Neutrophil (primary cell): ENCODE measurements around the gene HSPBP1.
"Not testable (repeated sequence)": the region's sequence is repeated elsewhere in the genome, so short reads cannot be mapped to it uniquely, and the experiment has no call there.

Source experiments
- H3K27ac ChIP-seq: fragments of 200-600 bp; sonication (generic); 2 replicates; pipeline ENCODE4 v1.5.1; 2016; ENCODE audit warnings: mild to moderate bottlenecking, moderate library complexity
- H3K27me3 ChIP-seq: fragments of 200-600 bp; sonication (generic); 2 replicates; pipeline ENCODE4 v1.6.0; 2016; ENCODE audit warnings: mild to moderate bottlenecking
- H3K36me3 ChIP-seq: fragments of 200-600 bp; sonication (generic); 2 replicates; pipeline ENCODE4 v1.5.1; 2017
- H3K4me1 ChIP-seq, 2 experiments: fragments of 200-600 bp in 1 of 2; sonication (generic) in 1 of 2; 1 replicate in 1 of 2; 2 replicates in 1 of 2; pipeline versions ENCODE4 v1.5.1 to v1.6.1; 2013 to 2016; ENCODE audit warnings: low read depth in 1 of 2, low read length in 1 of 2, mild to moderate bottlenecking in 1 of 2, moderate library complexity in 1 of 2; ENCODE audit not compliant: control insufficient read depth in 1 of 2, insufficient read depth in 1 of 2
- H3K4me3 ChIP-seq, 2 experiments: fragments of 200-600 bp in 1 of 2; sonication (generic) in 1 of 2; 1 replicate in 1 of 2; 2 replicates in 1 of 2; pipeline ENCODE4 v1.5.1; 2013 to 2016; ENCODE audit warnings: low read depth in 1 of 2, low read length in 1 of 2, mild to moderate bottlenecking in 1 of 2, moderate library complexity in 1 of 2
- H3K9me3 ChIP-seq: fragments of 200-600 bp; sonication (generic); 2 replicates; pipeline ENCODE4 v1.5.1; 2016
- CTCF ChIP-seq: fragments of 200-600 bp; sonication (generic); IDR thresholded peaks from 2 replicates; pipeline ENCODE4 v1.5.1; 2016; ENCODE audit warnings: antibody characterized with exemption

HSPBP1 gene

GRCh38 chr19:55225415-55225958 lies 54.4 kb downstream of the HSPBP1 start:
- TF ChIP-seq CTCF = no peak
- peak overlapping the region; percentile 7 for H3K27ac ChIP-seq
- H3K4me1 ChIP-seq = peaks cover 0 to 5% of the 10 kb centered on the region in 2 experiments
- H3K9me3 ChIP-seq = no peaks in the 10 kb centered on the region
- peaks cover 76% of the 10 kb centered on the region for H3K36me3 ChIP-seq
- H3K27me3 ChIP-seq = no peaks in the 10 kb centered on the region
- no peak overlapping the region for H3K4me3 ChIP-seq

- peak overlapping the region; percentile 7 for H3K27ac ChIP-seq
- H3K4me3 ChIP-seq, H3K27me3 ChIP-seq, H3K9me3 ChIP-seq, H3K4me1 ChIP-seq: not testable (repeated sequence)
- peaks cover 70% of the 10 kb centered on the region for H3K36me3 ChIP-seq
Measured at GRCh38 chr19:55224679-55225414, 55.1 kb downstream of the HSPBP1 start.

GRCh38 chr19:55224038-55224665 lies 55.8 kb downstream of the HSPBP1 start:
- TF ChIP-seq CTCF = no peak

GRCh38 chr19:55223291-55224037 lies 56.4 kb downstream of the HSPBP1 start:
- Histone ChIP-seq H3K27me3 (no peaks in the 10 kb centered on the region), H3K27ac (no peak overlapping the region), H3K4me1 (peaks cover 0 to 5% of the 10 kb centered on the region in 2 experiments), H3K36me3 (peaks cover 56% of the 10 kb centered on the region), H3K9me3 (no peaks in the 10 kb centered on the region), H3K4me3 (no peak overlapping the region)
- no peak for TF ChIP-seq CTCF

More at GRCh38 chr19:55224038-55224665, 55.8 kb downstream of the HSPBP1 start:
- Histone ChIP-seq H3K4me1 (peaks cover 0 to 5% of the 10 kb centered on the region in 2 experiments), H3K9me3 (no peaks in the 10 kb centered on the region), H3K36me3 (peaks cover 63% of the 10 kb centered on the region), H3K27me3 (no peaks in the 10 kb centered on the region), H3K4me3 (no peak overlapping the region), H3K27ac (no peak overlapping the region)

GRCh38 chr19:55220525-55220924 lies 59.4 kb downstream of the HSPBP1 start:
- no peaks in the 10 kb centered on the region for H3K9me3 ChIP-seq
- TF ChIP-seq CTCF = no peak
- peaks cover 3 to 8% of the 10 kb centered on the region in 2 experiments for H3K4me1 ChIP-seq
- H3K4me3 ChIP-seq = no peak overlapping the region
- H3K27ac ChIP-seq = no peak overlapping the region
- H3K36me3 ChIP-seq = peaks cover 27% of the 10 kb centered on the region
- H3K27me3 ChIP-seq = peaks cover 20% of the 10 kb centered on the region
